ENCODE results near the gene SWSAP1.

The SWSAP1 gene

DNA sequence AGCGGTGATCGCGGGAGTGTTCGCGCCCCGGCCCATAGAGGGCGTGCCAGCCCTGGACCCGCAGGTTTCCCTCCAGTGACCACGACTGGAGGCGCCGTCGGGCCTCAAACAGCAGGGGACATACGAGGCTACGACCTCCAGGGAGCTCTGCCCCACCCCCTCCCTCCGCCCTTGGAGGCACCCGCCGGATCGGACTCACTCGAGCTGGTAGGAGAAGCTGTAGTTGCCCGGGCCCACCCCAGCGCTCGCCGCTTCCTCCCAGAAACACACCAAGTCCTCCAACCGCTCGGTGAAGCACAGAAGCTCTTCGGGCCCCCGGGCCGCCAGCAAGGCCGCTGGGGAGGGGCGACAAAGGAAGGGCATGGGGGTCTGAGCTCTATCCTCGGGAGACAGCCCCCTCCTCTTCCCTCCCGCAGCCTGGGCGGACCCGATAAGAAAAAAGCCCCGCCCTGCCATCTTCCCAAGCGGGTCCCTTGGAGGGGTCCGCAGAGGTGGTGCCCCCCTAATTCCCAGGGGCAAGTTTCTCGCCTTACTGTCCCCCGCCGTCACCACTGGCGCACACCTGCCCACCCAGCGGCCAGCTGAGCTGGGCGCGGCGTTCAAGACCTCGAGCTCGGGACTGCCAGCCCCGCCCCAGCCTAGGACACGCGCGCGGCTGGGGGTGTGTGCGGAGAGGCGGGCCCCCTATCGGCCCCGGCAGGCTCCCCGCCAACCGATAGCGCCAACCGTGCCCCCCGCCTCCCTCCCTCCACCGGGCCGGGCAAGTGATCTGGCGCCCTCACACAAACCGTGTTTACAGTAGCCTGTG lies 8.6 kb downstream of the SWSAP1 start (continued):
- TF ChIP-seq ZBTB49 (tag by site-specific recombination; IDR thresholded peaks at IDR 0.05; ENCODE audit: low read depth) (no peak), ZNF514 (tag by site-specific recombination; IDR thresholded peaks at IDR 0.05) (no peak), ZNF248 (tag by site-specific recombination; IDR thresholded peaks at IDR 0.05) (no peak), ZNF24 (tag by site-specific recombination; IDR thresholded peaks at IDR 0.05) (no peak; the same call in none of the 2 replicates), ZNF610 (tag by site-specific recombination; IDR thresholded peaks at IDR 0.05; ENCODE audit: borderline replicate concordance) (no peak), ZEB2 (tag by site-specific recombination; IDR thresholded peaks at IDR 0.05) (peak; percentile 71; the same call in 1 of the 2 replicates), SP3 (tag by site-specific recombination; IDR thresholded peaks at IDR 0.05) (peak; percentile 83), ZNF785 (tag by site-specific recombination; IDR thresholded peaks at IDR 0.05) (no peak), ZBTB20 (tag by site-specific recombination; IDR thresholded peaks at IDR 0.05) (peak; percentile 24; the same call in 1 of the 2 replicates), ZNF510 (tag by site-specific recombination; IDR thresholded peaks at IDR 0.05; ENCODE audit: insufficient replicate concordance) (no peak), ZNF19 (tag by site-specific recombination; IDR thresholded peaks at IDR 0.05; ENCODE audit: low read depth) (no peak), ZBTB17 (tag by site-specific recombination; IDR thresholded peaks at IDR 0.05) (peak; percentile 33; the same call in 1 of the 2 replicates), ZFHX2 (tag by site-specific recombination; conservative IDR thresholded peaks at IDR 0.05) (peak; percentile 62), ZNF596 (tag by site-specific recombination; IDR thresholded peaks at IDR 0.05) (no peak), ZBTB7A (tag by site-specific recombination; IDR thresholded peaks at IDR 0.05; ENCODE audit: low read depth) (peak; percentile 81), ZNF184 (tag by site-specific recombination; IDR thresholded peaks at IDR 0.05) (no peak), ZNF624 (tag by site-specific recombination; IDR thresholded peaks at IDR 0.05) (no peak), ZNF132 (tag by site-specific recombination; IDR thresholded peaks at IDR 0.05; ENCODE audit: borderline replicate concordance) (no peak), ZNF280D (tag by site-specific recombination; IDR thresholded peaks at IDR 0.05) (no peak; the same call in 1 of the 2 replicates), ZNF239 (tag by site-specific recombination; IDR thresholded peaks at IDR 0.05) (no peak), ZNF548 (tag by site-specific recombination; IDR thresholded peaks at IDR 0.05) (no peak), ZNF121 (tag by site-specific recombination; IDR thresholded peaks at IDR 0.05) (peak; percentile 47; the same call in 1 of the 2 replicates), ZNF791 (tag by site-specific recombination; IDR thresholded peaks at IDR 0.05) (no peak), ZNF140 (tag by site-specific recombination; IDR thresholded peaks at IDR 0.05) (no peak), ZNF707 (tag by site-specific recombination; IDR thresholded peaks at IDR 0.05) (no peak), ZBTB21 (tag by site-specific recombination; IDR thresholded peaks at IDR 0.05) (no peak), ZNF561 (tag by site-specific recombination; IDR thresholded peaks at IDR 0.05; ENCODE audit: borderline replicate concordance) (no peak; the same call in 1 of the 2 replicates), MYNN (tag by site-specific recombination; IDR thresholded peaks at IDR 0.05; ENCODE audit: borderline replicate concordance) (no peak), ZFP41 (tag by site-specific recombination; IDR thresholded peaks at IDR 0.05; ENCODE audit: borderline replicate concordance) (no peak), ZNF621 (tag by site-specific recombination; IDR thresholded peaks at IDR 0.05) (no peak), ZXDB (tag by site-specific recombination; IDR thresholded peaks at IDR 0.05) (peak; percentile 48), SCRT1 (tag by site-specific recombination; IDR thresholded peaks at IDR 0.05; ENCODE audit: borderline replicate concordance) (no peak), ZNF660 (tag by site-specific recombination; IDR thresholded peaks at IDR 0.05) (no peak), SALL2 (tag by site-specific recombination; IDR thresholded peaks at IDR 0.05; ENCODE audit: borderline replicate concordance) (no peak)
- TF ChIP-seq, protein P1, sequence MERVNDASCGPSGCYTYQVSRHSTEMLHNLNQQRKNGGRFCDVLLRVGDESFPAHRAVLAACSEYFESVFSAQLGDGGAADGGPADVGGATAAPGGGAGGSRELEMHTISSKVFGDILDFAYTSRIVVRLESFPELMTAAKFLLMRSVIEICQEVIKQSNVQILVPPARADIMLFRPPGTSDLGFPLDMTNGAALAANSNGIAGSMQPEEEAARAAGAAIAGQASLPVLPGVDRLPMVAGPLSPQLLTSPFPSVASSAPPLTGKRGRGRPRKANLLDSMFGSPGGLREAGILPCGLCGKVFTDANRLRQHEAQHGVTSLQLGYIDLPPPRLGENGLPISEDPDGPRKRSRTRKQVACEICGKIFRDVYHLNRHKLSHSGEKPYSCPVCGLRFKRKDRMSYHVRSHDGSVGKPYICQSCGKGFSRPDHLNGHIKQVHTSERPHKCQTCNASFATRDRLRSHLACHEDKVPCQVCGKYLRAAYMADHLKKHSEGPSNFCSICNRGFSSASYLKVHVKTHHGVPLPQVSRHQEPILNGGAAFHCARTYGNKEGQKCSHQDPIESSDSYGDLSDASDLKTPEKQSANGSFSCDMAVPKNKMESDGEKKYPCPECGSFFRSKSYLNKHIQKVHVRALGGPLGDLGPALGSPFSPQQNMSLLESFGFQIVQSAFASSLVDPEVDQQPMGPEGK (tag by site-specific recombination; IDR thresholded peaks at IDR 0.05) = peak; percentile 67
